Esophagus muscularis mucosa (tissue), 4 donors: Measurements from ENCODE around the gene PHLPP1.

ENCODE experiments used
- CTCF ChIP-seq, 3 experiments: fragments of 200-600 bp in 2 of 3; fragments of 450-650 bp in 1 of 3; sonication (generic) in 2 of 3; IDR thresholded peaks; one replicate each; pipeline ENCODE4 v1.5.1; 2017 to 2019; ENCODE audit warnings: antibody characterized with exemption in 3 of 3, mild to moderate bottlenecking in 2 of 3, moderate library complexity in 1 of 3
- EP300 ChIP-seq: sonication (generic); formaldehyde crosslinking; IDR thresholded peaks from one replicate; pipeline ENCODE4 v1.6.1; 2017; ENCODE audit warnings: antibody characterized with exemption
- POLR2A ChIP-seq: fragments of 450-650 bp; IDR thresholded peaks from one replicate; pipeline ENCODE4 v1.6.1; 2017; ENCODE audit warnings: antibody characterized with exemption, moderate library complexity, mild to moderate bottlenecking, low read depth

- TF ChIP-seq CTCF (IDR thresholded peaks at IDR 0.05) (no peak), EP300 (no peak), POLR2A (no peak)
Observed at GRCh38 chr18:62725896-62726295, 10.6 kb downstream of the PHLPP1 start.
